Motor neuron (in vitro differentiated cells): ENCODE data around the gene ABTB2. TPM values are rescaled to one million over a fixed set of nuclear protein-coding genes. Genes with fewer than 3 reads are reported as not detected.

ENCODE experiments used
- ATAC-seq, 8 experiments: fragments of 200-7000 bp; cut with Tn5 transposase; replicated peaks in 6 of 8; 2 replicates each; pipeline ENCODE4 v1.8.0; 2021; ENCODE audit warnings: mild to moderate bottlenecking in 8 of 8, moderate library complexity in 8 of 8
- H3K27ac ChIP-seq, 2 donors: fragments of 250-450 bp; sonication (Bioruptor Pico); 2 replicates each; pipeline ENCODE4 v1.9.0; 2021; ENCODE audit warnings: antibody characterized with exemption in 2 of 2, mild to moderate bottlenecking in 2 of 2, moderate library complexity in 1 of 2
- H3K4me1 ChIP-seq, 2 donors: fragments of 250-450 bp; sonication (Bioruptor Pico); replicated peaks in 1 of 2; 2 replicates each; pipeline ENCODE4 v1.6.1; 2021; ENCODE audit warnings: antibody characterized with exemption in 2 of 2, mild to moderate bottlenecking in 2 of 2, moderate library complexity in 1 of 2
- H3K4me3 ChIP-seq, 5 donors: fragments of 250-450 bp; sonication (Bioruptor Pico); 2 replicates each; pipeline ENCODE4 v1.9.0; 2021; ENCODE audit warnings: antibody characterized with exemption in 5 of 5, mild to moderate bottlenecking in 5 of 5, moderate library complexity in 4 of 5
- WGBS, 10 experiments: fragments of 450-650 bp; shearing (Covaris generic); methylation state at CpG; one replicate each; pipeline ENCODE4 v1.0.0; 2022; 5-methylcytosine and 5-hydroxymethylcytosine counted together
- in situ Hi-C, 9 experiments: fragments of 400-800 bp; cut with MboI; loops; one replicate each; pipeline ENCODE4 v1.15.0; 2021; ENCODE audit warnings: low sequenced_read_pairs in 9 of 9, low pct_unique_long_range_greater_than_20kb in 2 of 9; ENCODE audit not compliant: unreplicated experiment in 9 of 9
- total RNA-seq, 8 experiments: library from RNA; unstranded; fragments of 300-600 nt; gene quantifications; 2 replicates each; pipeline versions ENCODE4 v1.2.3 to v1.2.4, GENCODE V29; 2022

Gene ABTB2
- total RNA-seq, 8 experiments from 2014 or later: 3.0 to 5.0 (median 3.7) TPM

DNA sequence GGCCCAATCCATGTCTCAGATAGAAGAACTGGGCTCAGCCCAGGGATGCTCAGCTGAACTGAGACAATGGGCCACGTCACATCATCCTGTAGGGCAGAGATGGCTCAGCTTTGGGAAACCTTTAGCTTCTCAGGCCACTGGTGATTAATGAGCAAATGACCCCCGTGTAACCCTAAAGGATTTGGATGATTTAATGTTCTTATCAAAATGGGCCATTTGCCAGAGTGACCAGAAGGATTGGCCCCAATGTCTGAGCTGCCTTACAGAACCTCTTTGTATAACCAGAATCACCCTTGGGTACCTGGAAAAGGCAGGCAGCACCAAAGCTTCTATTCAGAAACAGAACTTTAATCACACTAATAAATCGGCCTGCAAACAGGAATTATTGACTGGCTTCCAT lies 73.7 kb downstream of the ABTB2 start:
- H3K4me1 ChIP-seq: peaks cover 49 to 50% of the 10 kb centered on the region in 2 donors
- H3K4me3 ChIP-seq: no peak overlapping the region
- no peak for ATAC-seq
- in situ Hi-C loops: no loop called here
- H3K27ac ChIP-seq: peak overlapping the region; percentile 74 to 77
- WGBS, 10 experiments: 14 to 100% (median 64%) methylated on average over 1 to 3 of the region's 3 CpGs; no CpG with 5 or more reads in 2 of the 10 experiments

DNA sequence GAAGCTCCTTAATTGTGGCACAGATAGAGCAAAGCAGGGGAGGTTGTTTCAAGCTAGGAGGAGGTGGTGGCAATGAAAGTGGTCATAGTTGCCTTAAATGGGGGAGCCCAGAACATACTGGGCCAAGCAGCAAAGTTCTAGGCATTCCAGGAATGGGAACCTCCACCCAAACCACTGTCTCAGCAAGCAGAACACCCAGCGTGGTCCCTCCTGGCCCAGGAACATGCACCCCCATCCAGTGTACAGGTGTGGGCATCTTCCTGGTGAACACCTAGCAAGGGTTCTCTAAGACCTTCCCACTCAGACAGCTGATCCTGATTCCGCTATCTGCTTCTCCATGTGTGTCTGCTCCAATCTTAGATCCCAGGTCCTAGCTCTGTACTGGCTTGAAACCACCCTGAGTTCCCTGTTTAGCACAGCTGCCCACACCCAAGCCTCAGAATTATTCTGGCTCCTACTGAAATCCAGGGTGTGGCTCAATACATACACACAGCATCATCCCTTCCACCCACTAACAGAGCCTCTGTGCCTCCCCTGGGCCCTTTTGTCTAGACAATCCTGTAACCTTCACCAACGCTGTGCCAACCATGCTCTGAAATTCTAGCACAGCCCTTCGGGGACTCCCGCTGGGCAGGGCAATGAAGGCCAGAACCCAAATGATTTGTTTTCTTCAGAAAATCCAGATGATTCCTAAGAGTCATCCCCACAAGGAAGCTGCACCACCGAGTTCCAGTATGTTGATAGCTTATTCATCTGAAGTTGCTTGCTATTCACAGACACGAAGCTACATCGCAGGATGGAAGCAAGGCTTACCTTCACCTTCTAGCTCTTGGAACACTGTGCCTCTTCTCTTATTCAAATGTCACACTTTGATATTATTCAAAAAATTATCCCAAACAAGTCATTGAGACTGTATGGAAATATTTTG lies 76.6 kb downstream of the ABTB2 start:
- peak in 3 of 8 experiments; percentile 99 to 100 (median 99) for ATAC-seq
- WGBS, 10 experiments: 0 to 95% (median 67%) methylated on average over 1 to 6 of the region's 8 CpGs; no CpG with 5 or more reads in 2 of the 10 experiments
- in situ Hi-C loops: no loop called here
- no peak overlapping the region for H3K27ac ChIP-seq
- H3K4me3 ChIP-seq: no peak overlapping the region
- peaks cover 26 to 29% of the 10 kb centered on the region in 2 donors for H3K4me1 ChIP-seq

DNA sequence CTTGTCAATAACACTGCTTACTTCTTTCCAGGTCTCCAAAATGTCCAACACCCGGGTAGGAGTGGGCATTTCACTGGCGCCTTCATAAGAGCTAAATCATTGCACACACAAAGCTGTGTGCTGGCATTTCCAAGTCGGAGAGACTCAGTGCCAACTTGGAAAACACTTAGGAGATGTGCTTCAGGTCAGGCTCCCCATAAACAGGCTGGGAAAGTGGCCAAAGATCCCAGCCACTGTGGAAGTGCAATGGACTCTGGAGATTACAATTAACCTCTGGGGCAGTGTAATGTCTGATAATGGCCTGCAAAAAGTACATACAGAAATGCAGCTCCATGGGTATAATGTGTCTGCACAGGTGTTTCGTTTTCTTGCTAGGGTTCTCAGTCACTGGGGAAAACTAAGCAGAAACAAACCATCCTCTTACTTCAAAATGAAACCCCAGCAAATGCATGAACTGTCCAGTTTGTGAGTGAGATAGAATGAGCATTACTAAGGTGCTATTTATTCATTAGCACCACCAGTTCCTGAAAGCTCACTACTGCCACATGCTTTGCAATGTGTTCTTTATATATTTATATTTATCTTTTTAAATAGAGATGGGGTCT lies 79.0 kb downstream of the ABTB2 start:
- H3K27ac ChIP-seq: no peak overlapping the region
- peaks cover 5 to 6% of the 10 kb centered on the region in 2 donors for H3K4me1 ChIP-seq
- 40 to 100% (median 96%) methylated on average over 1 to 4 of the region's 4 CpGs; no CpG with 5 or more reads in 2 of the 10 experiments for WGBS, 10 experiments
- in situ Hi-C loops: no loop called here
- no peak for ATAC-seq
- no peak overlapping the region for H3K4me3 ChIP-seq

DNA sequence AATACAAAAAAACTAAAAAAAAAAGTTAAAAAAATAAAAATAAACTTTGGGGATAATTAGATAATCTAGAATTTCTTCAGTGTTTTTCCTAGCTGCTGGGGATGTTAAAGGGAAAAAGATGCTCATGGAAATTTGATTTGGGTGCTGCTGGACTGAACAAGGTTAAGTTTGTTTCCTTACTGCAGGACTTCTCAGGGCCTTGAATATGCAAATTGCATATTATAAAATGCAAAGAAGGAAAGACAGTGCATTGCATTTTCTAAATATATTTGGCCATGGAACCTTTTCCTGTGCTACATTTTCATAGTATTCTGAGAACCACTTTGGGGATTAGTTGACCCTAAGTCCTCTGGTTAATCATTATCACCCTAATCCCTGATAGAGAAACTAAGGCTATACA lies 79.6 kb downstream of the ABTB2 start:
- Histone ChIP-seq H3K4me3 (no peak overlapping the region), H3K27ac (no peak overlapping the region), H3K4me1 (peaks cover 0 to 3% of the 10 kb centered on the region in 2 donors)
- in situ Hi-C loops: no loop called here
- no peak for ATAC-seq

DNA sequence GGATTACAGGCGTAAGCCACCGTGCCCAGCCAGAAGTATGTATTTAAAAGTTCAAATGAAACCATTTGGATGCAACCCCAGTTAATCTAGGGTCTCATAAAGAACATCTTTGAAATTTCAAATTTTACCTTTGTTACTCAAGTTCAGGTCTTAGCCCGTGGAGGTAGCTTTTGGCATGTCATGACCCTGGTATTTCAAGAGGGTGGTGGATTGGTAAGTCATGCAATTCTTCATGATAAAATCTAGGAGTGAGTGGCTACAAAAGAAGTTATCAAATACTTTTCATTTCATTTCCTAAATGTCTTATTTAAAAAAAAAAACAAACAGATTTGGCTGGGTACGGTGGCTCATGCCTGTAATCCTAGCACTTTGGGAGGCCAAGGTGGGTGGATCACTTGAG lies 80.6 kb downstream of the ABTB2 start:
- in situ Hi-C loops: no loop called here
- ATAC-seq: no peak
- WGBS, 10 experiments: 69 to 100% (median 94%) methylated on average over 1 to 4 of the region's 4 CpGs; no CpG with 5 or more reads in 5 of the 10 experiments

DNA sequence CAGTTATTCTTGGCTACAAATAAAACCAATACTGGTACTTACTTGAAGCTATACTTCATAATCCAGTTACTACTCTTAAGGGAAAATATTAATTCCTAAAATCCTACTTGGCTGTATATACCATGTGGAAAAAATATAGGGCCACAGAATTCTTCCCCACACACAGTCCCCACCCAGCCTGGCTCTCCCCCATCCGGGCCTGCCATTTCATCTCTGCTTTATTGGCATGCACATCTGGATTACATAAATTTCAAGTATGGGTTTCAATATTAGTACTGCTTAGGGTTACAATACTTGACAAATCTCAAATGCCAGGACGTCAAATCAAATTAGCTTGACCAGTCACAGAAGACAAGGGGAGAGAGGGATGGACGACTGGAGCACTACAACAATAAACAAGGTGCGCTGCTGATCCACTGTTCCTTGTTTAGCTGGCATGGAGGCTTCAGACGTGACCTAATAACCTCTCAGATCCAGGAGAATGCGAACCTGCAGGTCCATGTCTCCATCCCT lies 81.4 kb downstream of the ABTB2 start:
- 50 to 100% (median 86%) methylated on average over 1 to 4 of the region's 6 CpGs; no CpG with 5 or more reads in 3 of the 10 experiments for WGBS, 10 experiments
- Histone ChIP-seq H3K4me3 (no peak overlapping the region), H3K27ac (no peak overlapping the region), H3K4me1 (peaks cover 0 to 4% of the 10 kb centered on the region in 2 donors)
- ATAC-seq: no peak
- in situ Hi-C loops: no loop called here

More for the DNA sequence above, 80.6 kb downstream of the ABTB2 start:
- Histone ChIP-seq H3K27ac (no peak overlapping the region), H3K4me3 (no peak overlapping the region), H3K4me1 (peaks cover 0 to 3% of the 10 kb centered on the region in 2 donors)

DNA sequence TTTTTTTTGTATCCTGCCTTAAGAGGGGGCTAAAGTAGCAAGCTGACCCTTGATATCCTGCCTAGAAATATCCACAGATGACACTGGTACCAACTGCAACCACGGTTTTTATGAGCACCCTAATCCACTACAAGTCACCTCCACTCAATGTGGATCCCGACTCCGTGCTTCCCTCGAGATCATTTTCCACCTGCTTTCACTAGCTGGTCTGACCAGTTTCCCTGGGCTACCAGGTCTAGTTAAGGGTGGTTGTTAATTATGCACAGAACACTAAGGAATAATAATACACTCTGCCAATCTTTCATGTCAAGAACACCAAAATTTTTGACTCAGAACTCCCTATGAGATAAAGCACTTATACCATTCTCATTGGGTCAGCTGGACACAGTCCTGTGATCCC lies 82.3 kb downstream of the ABTB2 start:
- WGBS, 10 experiments: 60 to 100% (median 92%) methylated on average over 1 to 4 of the region's 4 CpGs; no CpG with 5 or more reads in 4 of the 10 experiments
- no peak overlapping the region for H3K4me3 ChIP-seq
- peaks cover 0 to 9% of the 10 kb centered on the region in 2 donors for H3K4me1 ChIP-seq
- no peak for ATAC-seq
- H3K27ac ChIP-seq: no peak overlapping the region
- in situ Hi-C loops: no loop called here

DNA sequence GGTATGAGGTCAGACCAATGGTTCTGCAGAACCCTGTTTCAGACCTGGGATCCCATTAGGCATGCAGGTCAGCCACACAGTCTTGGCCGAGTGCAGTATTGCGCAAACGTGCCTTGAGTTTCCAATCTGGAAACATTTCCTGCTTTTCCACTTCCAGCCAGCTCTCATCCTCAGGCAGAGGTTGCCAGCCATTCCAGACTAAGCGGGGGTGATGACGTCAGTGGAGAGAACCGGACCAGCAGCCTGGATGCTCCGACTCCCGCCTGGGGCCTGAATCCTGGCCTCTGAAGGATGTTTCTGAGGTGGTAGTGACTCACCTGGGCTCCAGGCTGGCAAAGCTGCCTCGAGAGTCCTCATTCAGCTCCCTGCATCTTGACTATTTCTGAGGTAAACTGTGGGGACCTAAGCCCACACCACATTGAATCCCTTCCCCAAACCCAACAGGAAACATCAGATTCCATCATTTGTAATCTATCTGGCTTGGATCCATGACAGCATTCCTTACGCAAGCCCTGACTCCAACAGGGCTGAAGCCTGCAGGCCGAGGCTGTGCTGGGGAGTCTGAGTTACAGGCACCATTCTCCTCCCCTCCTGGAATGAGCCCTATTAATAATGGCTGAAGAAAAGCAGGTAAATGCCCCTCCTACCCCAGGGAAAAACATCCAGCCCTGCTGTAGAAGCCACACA lies 83.0 kb downstream of the ABTB2 start:
- no peak overlapping the region for H3K27ac ChIP-seq
- in situ Hi-C loops: no loop called here
- H3K4me3 ChIP-seq: no peak overlapping the region
- peak; percentile 26 to 93 (median 70) for ATAC-seq
- peaks cover 0 to 8% of the 10 kb centered on the region in 2 donors for H3K4me1 ChIP-seq
- 24 to 91% (median 88%) methylated on average over 2 to 8 of the region's 11 CpGs; no CpG with 5 or more reads in 6 of the 10 experiments for WGBS, 10 experiments

DNA sequence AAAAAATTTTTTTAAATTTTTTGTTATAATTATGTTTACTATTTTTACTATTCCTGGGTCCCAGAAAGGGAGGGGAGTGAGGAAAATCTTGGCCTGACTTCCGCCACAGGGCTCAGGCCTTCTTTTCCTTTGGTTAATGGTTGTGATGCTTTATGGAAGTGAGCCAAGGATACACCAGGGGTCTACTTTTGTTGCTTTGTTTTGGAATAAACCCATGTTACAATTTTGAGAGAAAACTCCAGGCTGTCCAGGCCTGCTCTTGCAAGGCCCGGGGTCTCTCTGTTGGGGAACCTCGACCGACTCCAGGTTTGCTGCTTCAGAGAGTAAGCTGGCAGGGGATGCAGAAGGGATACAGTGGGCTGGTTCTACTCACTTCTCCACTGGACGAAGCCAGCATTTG lies 84.7 kb downstream of the ABTB2 start:
- in situ Hi-C loops: no loop called here
- Histone ChIP-seq H3K27ac (no peak overlapping the region), H3K4me1 (peaks cover 0 to 8% of the 10 kb centered on the region in 2 donors), H3K4me3 (no peak overlapping the region)
- WGBS, 10 experiments: 77 to 100% (median 90%) methylated on average over 1 to 5 of the region's 5 CpGs; no CpG with 5 or more reads in 1 of the 10 experiments
- ATAC-seq: no peak

DNA sequence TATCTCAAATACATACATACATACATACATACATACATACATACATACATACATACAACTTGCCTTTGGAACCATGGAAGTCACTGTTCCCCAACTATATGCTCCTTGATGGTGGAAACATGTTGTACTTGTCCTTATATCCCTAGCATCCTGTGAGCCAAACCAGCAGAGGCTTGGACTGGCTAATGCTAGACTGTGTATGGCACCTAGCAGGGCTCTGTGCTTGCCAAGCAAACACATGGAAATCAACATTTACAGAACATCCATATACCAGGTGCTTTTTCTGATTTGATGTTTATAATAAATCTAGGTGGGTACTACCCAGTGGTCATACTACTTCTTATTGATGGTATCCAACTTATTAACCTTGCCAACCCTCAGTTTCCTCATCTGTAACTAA lies 86.1 kb downstream of the ABTB2 start:
- ATAC-seq: no peak
- Histone ChIP-seq H3K4me3 (no peak overlapping the region), H3K4me1 (peaks cover 7 to 17% of the 10 kb centered on the region in 2 donors), H3K27ac (no peak overlapping the region)
- in situ Hi-C loops: no loop called here

DNA sequence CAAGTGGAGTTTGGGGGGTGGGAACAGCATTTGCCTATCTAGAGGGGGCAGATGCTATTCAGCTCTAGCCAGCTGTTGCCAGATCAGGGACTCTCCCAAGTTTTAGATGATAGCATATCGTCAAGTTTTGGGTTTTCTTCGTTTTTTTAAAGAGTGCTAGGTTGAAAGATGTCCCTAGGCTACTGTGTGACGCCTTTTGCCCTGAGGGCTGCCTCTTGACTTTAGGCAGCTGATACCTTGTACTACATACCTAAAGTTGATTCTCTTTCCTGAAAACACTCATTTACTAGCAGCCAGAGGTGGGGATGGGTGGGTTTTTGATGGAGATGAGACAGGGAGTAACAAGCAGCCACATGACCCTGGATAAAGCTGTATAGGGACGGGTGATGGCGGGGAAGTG lies 87.1 kb downstream of the ABTB2 start:
- Histone ChIP-seq H3K4me3 (no peak overlapping the region), H3K27ac (no peak overlapping the region), H3K4me1 (peaks cover 11 to 25% of the 10 kb centered on the region in 2 donors)
- in situ Hi-C loops: no loop called here
- 77 to 92% (median 83%) methylated on average over 1 to 5 of the region's 5 CpGs; no CpG with 5 or more reads in 7 of the 10 experiments for WGBS, 10 experiments
- no peak for ATAC-seq

DNA sequence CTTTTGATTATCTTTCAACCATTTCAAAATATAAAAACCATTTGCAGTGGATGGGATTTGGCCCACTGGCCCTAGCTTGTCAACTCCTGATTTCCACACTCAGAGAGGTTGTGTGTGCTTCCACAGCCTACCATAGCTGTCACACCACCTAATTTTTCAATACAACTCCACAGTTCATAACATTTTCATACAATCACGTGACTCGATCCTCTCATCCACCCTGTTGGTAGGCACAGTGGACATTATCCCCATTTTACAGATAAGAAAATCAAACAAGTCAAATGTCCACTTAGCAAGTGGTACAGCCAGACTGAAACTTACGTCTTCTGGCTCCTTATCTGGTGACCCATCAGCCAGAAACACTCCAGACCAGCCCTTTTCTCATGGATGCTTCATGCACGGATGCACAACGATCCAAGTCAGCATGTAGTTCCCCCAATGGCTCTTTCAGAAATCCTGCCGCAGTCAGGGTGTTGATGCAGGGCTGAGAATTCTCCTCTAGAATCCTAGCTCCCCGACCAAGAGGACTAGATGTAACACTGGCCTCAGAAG lies 88.0 kb downstream of the ABTB2 start:
- WGBS, 10 experiments: 50 to 100% (median 99%) methylated on average over 1 to 6 of the region's 7 CpGs; no CpG with 5 or more reads in 2 of the 10 experiments

More for the DNA sequence above, 88.0 kb downstream of the ABTB2 start:
- H3K27ac ChIP-seq: no peak overlapping the region
- H3K4me1 ChIP-seq: peaks cover 11 to 25% of the 10 kb centered on the region in 2 donors
- no peak overlapping the region for H3K4me3 ChIP-seq
- no peak for ATAC-seq
- in situ Hi-C loops: no loop called here
